DOHH2 (cell line): ENCODE results near the gene PRXL2A.
A peak's percentile ranks its signal among the peaks of the same experiment; 100 is the strongest.

Experiments used
- H3F3A ChIP-seq: fragments of 200-600 bp; sonication (generic), shearing (Covaris generic); 2 replicates; pipeline ENCODE4 v1.6.0; 2016; ENCODE audit warnings: antibody characterized with exemption, mild to moderate bottlenecking; ENCODE audit not compliant: control insufficient read depth, insufficient read depth
- H3K27ac ChIP-seq: fragments of 200-600 bp; sonication (generic); 2 replicates; pipeline ENCODE4 v1.5.1; 2014; ENCODE audit warnings: low read depth, mild to moderate bottlenecking, low read length, moderate library complexity
- H3K27me3 ChIP-seq: fragments of 200-600 bp; sonication (generic); 2 replicates; pipeline ENCODE4 v1.6.1; 2014; ENCODE audit warnings: mild to moderate bottlenecking, low read length, mixed read lengths; ENCODE audit not compliant: control insufficient read depth
- H3K36me3 ChIP-seq: fragments of 200-600 bp; sonication (generic); 2 replicates; pipeline ENCODE4 v1.6.1; 2014; ENCODE audit warnings: mild to moderate bottlenecking, low read length, moderate library complexity, mixed read lengths; ENCODE audit not compliant: control insufficient read depth
- H3K4me1 ChIP-seq: fragments of 200-600 bp; sonication (generic); 2 replicates; pipeline ENCODE4 v1.6.1; 2014; ENCODE audit warnings: mild to moderate bottlenecking, low read length, mixed read lengths; ENCODE audit not compliant: control insufficient read depth
- H3K4me2 ChIP-seq: fragments of 200-600 bp; sonication (generic); 2 replicates; pipeline ENCODE4 v1.6.0; 2014; ENCODE audit warnings: mild to moderate bottlenecking, low read length, moderate library complexity
- H3K4me3 ChIP-seq: fragments of 200-600 bp; sonication (generic); 2 replicates; pipeline ENCODE4 v1.5.1; 2014; ENCODE audit warnings: mild to moderate bottlenecking, low read length, mixed read lengths
- H3K79me2 ChIP-seq: fragments of 200-600 bp; sonication (generic); 2 replicates; pipeline ENCODE4 v1.6.1; 2014; ENCODE audit warnings: mild to moderate bottlenecking, low read length, mixed read lengths; ENCODE audit not compliant: control insufficient read depth
- H3K9me2 ChIP-seq: fragments of 200-600 bp; sonication (generic); replicated peaks from 2 replicates; pipeline ENCODE4 v1.6.1; 2014; ENCODE audit warnings: mild to moderate bottlenecking, low read length, mixed read lengths; ENCODE audit not compliant: control insufficient read depth
- H3K9me3 ChIP-seq: fragments of 200-600 bp; sonication (generic); 2 replicates; pipeline ENCODE4 v1.6.1; 2014; ENCODE audit warnings: antibody characterized with exemption, low read length, mixed read lengths; ENCODE audit not compliant: control insufficient read depth, insufficient read depth
- H4K20me1 ChIP-seq: fragments of 200-600 bp; sonication (generic); 2 replicates; pipeline ENCODE4 v1.6.0; 2014; ENCODE audit warnings: low read depth, mild to moderate bottlenecking, antibody characterized with exemption, low read length, moderate library complexity; ENCODE audit not compliant: control insufficient read depth, insufficient read depth
- CTCF ChIP-seq: fragments of 200-600 bp; sonication (generic); IDR thresholded peaks from one replicate; pipeline ENCODE4 v1.5.1; 2014; ENCODE audit warnings: antibody characterized with exemption, mild to moderate bottlenecking, low read depth, low read length; ENCODE audit not compliant: poor library complexity, severe bottlenecking
- EZH2phosphoT487 ChIP-seq: fragments of 200-600 bp; sonication (generic); IDR thresholded peaks from 2 replicates; pipeline ENCODE4 v1.6.1; 2017; ENCODE audit warnings: borderline replicate concordance, mild to moderate bottlenecking, antibody characterized with exemption, low read length, moderate library complexity, mixed read lengths

The PRXL2A gene

GRCh38 chr10:80471715-80472233, 63.4 kb downstream of the PRXL2A start:
- Histone ChIP-seq H3K4me1 (peaks cover 83% of the 10 kb centered on the region), H3K36me3 (peaks cover 37% of the 10 kb centered on the region), H3K4me2 (peak overlapping the region; percentile 54), H3K27ac (peak overlapping the region; percentile 85), H3K9me3 (no peaks in the 10 kb centered on the region), H3F3A (peaks cover 17% of the 10 kb centered on the region), H4K20me1 (no peaks in the 10 kb centered on the region), H3K79me2 (peaks cover 75% of the 10 kb centered on the region), H3K4me3 (peak overlapping the region; percentile 46), H3K27me3 (no peaks in the 10 kb centered on the region), H3K9me2 (no peaks in the 10 kb centered on the region)
- TF ChIP-seq EZH2phosphoT487 = no peak
- TF ChIP-seq CTCF = no peak

- Histone ChIP-seq H3F3A (peaks cover 17% of the 10 kb centered on the region), H3K79me2 (peaks cover 74% of the 10 kb centered on the region), H3K4me3 (peak overlapping the region; percentile 46), H3K27me3 (no peaks in the 10 kb centered on the region), H4K20me1 (no peaks in the 10 kb centered on the region), H3K36me3 (peaks cover 33% of the 10 kb centered on the region), H3K4me2 (peak overlapping the region; percentile 54), H3K4me1 (peaks cover 76% of the 10 kb centered on the region), H3K9me2 (no peaks in the 10 kb centered on the region), H3K27ac (peak overlapping the region; percentile 85), H3K9me3 (no peaks in the 10 kb centered on the region)
- TF ChIP-seq CTCF = peak; percentile 15
- TF ChIP-seq EZH2phosphoT487 = no peak
Measured at GRCh38 chr10:80472234-80473095, 64.1 kb downstream of the PRXL2A start.

GRCh38 chr10:80473096-80473657, 64.8 kb downstream of the PRXL2A start:
- Histone ChIP-seq H3K27ac (peak overlapping the region; percentile 85), H3F3A (peaks cover 17% of the 10 kb centered on the region), H3K4me3 (peak overlapping the region; percentile 46), H3K79me2 (peaks cover 74% of the 10 kb centered on the region), H3K4me2 (peak overlapping the region; percentile 54), H3K9me2 (no peaks in the 10 kb centered on the region), H3K4me1 (peaks cover 69% of the 10 kb centered on the region), H4K20me1 (no peaks in the 10 kb centered on the region), H3K27me3 (no peaks in the 10 kb centered on the region), H3K36me3 (peaks cover 36% of the 10 kb centered on the region), H3K9me3 (no peaks in the 10 kb centered on the region)
- TF ChIP-seq EZH2phosphoT487 (no peak), CTCF (peak; percentile 6)
